GM12865 (cell line): Measurements from ENCODE around the gene JAZF1.
A peak's percentile ranks its signal among the peaks of the same experiment; 100 is the strongest.

Experiments
- DNase-seq: peaks from one replicate; pipeline ENCODE4 v3.0.0; 2010; ENCODE audit warnings: low read depth
- H3K4me3 ChIP-seq: 2 replicates; pipeline ENCODE4 v1.5.1; 2011; ENCODE audit warnings: mild to moderate bottlenecking, low read depth, low read length, control low read depth
- CTCF ChIP-seq: IDR thresholded peaks from 2 replicates; pipeline ENCODE4 v1.5.1; 2011; ENCODE audit warnings: low read length, control low read depth, low read depth, inconsistent platforms; ENCODE audit not compliant: insufficient read depth; ENCODE audit errors: missing control alignments

JAZF1 gene

GRCh38 chr7:28180364-28181147 lies at the start of gene JAZF1:
Gene JAZF1 (minus strand): TSS chr7:28180795.
- peak within 1 kb of the TSS; percentile 41 for H3K4me3 ChIP-seq
- no peak for TF ChIP-seq CTCF
- peak; percentile 4 for DNase-seq

- DNase-seq, result no peak
- no peak for TF ChIP-seq CTCF
Observed at GRCh38 chr7:28230261-28230660, 49.7 kb upstream of the JAZF1 start.

GRCh38 chr7:28228396-28228795 lies 47.8 kb upstream of the JAZF1 start:
- no peak for TF ChIP-seq CTCF
- H3K4me3 ChIP-seq, result no peak overlapping the region

More at GRCh38 chr7:28230261-28230660, 49.7 kb upstream of the JAZF1 start:
- H3K4me3 ChIP-seq, result no peak overlapping the region

GRCh38 chr7:28226003-28226402 lies 45.4 kb upstream of the JAZF1 start:
- DNase-seq, result no peak
- no peak for TF ChIP-seq CTCF
- no peak overlapping the region for H3K4me3 ChIP-seq

More at GRCh38 chr7:28228396-28228795, 47.8 kb upstream of the JAZF1 start:
- DNase-seq, result no peak

- H3K4me3 ChIP-seq, result no peak overlapping the region
- no peak for DNase-seq
- no peak for TF ChIP-seq CTCF
Observed at GRCh38 chr7:28225576-28225975, 45.0 kb upstream of the JAZF1 start.

GRCh38 chr7:28224675-28225074 lies 44.1 kb upstream of the JAZF1 start:
- H3K4me3 ChIP-seq, result no peak overlapping the region
- DNase-seq, result no peak
- TF ChIP-seq CTCF, result no peak

GRCh38 chr7:28224172-28224571 lies 43.6 kb upstream of the JAZF1 start:
- TF ChIP-seq CTCF, result no peak
- no peak overlapping the region for H3K4me3 ChIP-seq
- no peak for DNase-seq
